ENCODE data around the gene FHAD1. TPM values are rescaled to one million over a fixed set of nuclear protein-coding genes. Genes with fewer than 3 reads are reported as not detected.
A peak's percentile ranks its signal among the peaks of the same experiment; 100 is the strongest.
"Not testable (repeated sequence)": the region's sequence is repeated elsewhere in the genome, so short reads cannot be mapped to it uniquely, and the experiment has no call there.

The FHAD1 gene
- total RNA-seq, 6 donors from 2014 or later = 2.0 to 45.8 (median 12.5) TPM

GRCh38 chr1:15303935-15304334 lies 56.9 kb downstream of the FHAD1 start:
- Histone ChIP-seq H3K9me3 (no peaks in the 10 kb centered on the region), H3K4me1 (peaks cover 0 to 5% (median 0%) of the 10 kb centered on the region in 4 donors), H3K4me3 (no peak overlapping the region), H3K36me3 (no peaks in the 10 kb centered on the region), H3K27me3 (no peaks in the 10 kb centered on the region), H3K27ac (no peak overlapping the region)
- no peak for ATAC-seq (ENCODE audit: low FRiP score in 2 of 2)
- TF ChIP-seq CTCF (IDR thresholded peaks at IDR 0.05) (no peak), EP300 (IDR thresholded peaks at IDR 0.05) (no peak), POLR2AphosphoS5 (IDR thresholded peaks at IDR 0.05) (no peak), POLR2A (IDR thresholded peaks at IDR 0.05) (no peak)
- 88 to 89% methylated on average over 6 of the region's 6 CpGs for WGBS, 2 donors
- DNase-seq = no peak

GRCh38 chr1:15304708-15305467 lies 57.9 kb downstream of the FHAD1 start:
- 28 to 40% methylated on average over 11 to 15 of the region's 15 CpGs for WGBS, 2 donors
- no peaks in the 10 kb centered on the region for H3K27me3 ChIP-seq
- no peaks in the 10 kb centered on the region for H3K9me3 ChIP-seq
- no peak overlapping the region for H3K4me3 ChIP-seq
- TF ChIP-seq POLR2AphosphoS5 (IDR thresholded peaks at IDR 0.05) (no peak), POLR2A (IDR thresholded peaks at IDR 0.05) (no peak), CTCF (IDR thresholded peaks at IDR 0.05) (peak; percentile 78 to 88 (median 84))
- ATAC-seq (ENCODE audit: low FRiP score in 2 of 2) = peak in 1 of 2 donors; percentile 55
- H3K27ac ChIP-seq = no peak overlapping the region
- peak in 1 of 2 donors; percentile 58 for DNase-seq
- peaks cover 0 to 5% (median 0%) of the 10 kb centered on the region in 4 donors for H3K4me1 ChIP-seq
- no peaks in the 10 kb centered on the region for H3K36me3 ChIP-seq

- no peaks in the 10 kb centered on the region for H3K9me3 ChIP-seq
- H3K4me1 ChIP-seq = peaks cover 0 to 5% (median 0%) of the 10 kb centered on the region in 4 donors
- WGBS, 2 donors = 90 to 94% methylated on average over 7 of the region's 7 CpGs
- H3K27me3 ChIP-seq = no peaks in the 10 kb centered on the region
- no peak for ATAC-seq (ENCODE audit: low FRiP score in 2 of 2)
- DNase-seq = no peak
- H3K36me3 ChIP-seq = no peaks in the 10 kb centered on the region
- H3K4me3 ChIP-seq = no peak overlapping the region
- TF ChIP-seq POLR2AphosphoS5 (IDR thresholded peaks at IDR 0.05) = no peak
- TF ChIP-seq EP300 (IDR thresholded peaks at IDR 0.05) = no peak
- TF ChIP-seq CTCF (IDR thresholded peaks at IDR 0.05) = no peak
- no peak for TF ChIP-seq POLR2A (IDR thresholded peaks at IDR 0.05)
- no peak overlapping the region for H3K27ac ChIP-seq
Observed at GRCh38 chr1:15305468-15305770, 58.4 kb downstream of the FHAD1 start.

- not testable (repeated sequence) for ATAC-seq (ENCODE audit: low FRiP score in 2 of 2); DNase-seq; H3K4me3 ChIP-seq; H3K9me3 ChIP-seq; H3K36me3 ChIP-seq; H3K27me3 ChIP-seq; H3K4me1 ChIP-seq; H3K27ac ChIP-seq
- WGBS, 2 donors = 67 to 100% methylated on average over 1 of the region's 1 CpG
Observed at GRCh38 chr1:15306352-15306751, 59.3 kb downstream of the FHAD1 start.

- 73 to 74% methylated on average over 1 of the region's 1 CpG for WGBS, 2 donors
- no peaks in the 10 kb centered on the region for H3K36me3 ChIP-seq
- TF ChIP-seq CTCF (IDR thresholded peaks at IDR 0.05) (no peak), POLR2AphosphoS5 (IDR thresholded peaks at IDR 0.05) (no peak)
- DNase-seq (no peak), ATAC-seq (ENCODE audit: low FRiP score in 2 of 2) (no peak)
- H3K27me3 ChIP-seq = no peaks in the 10 kb centered on the region
- H3K9me3 ChIP-seq = no peaks in the 10 kb centered on the region
- peaks cover 0 to 5% (median 0%) of the 10 kb centered on the region in 4 donors for H3K4me1 ChIP-seq
- H3K4me3 ChIP-seq = no peak overlapping the region
- H3K27ac ChIP-seq = no peak overlapping the region
Observed at GRCh38 chr1:15308135-15308534, 61.1 kb downstream of the FHAD1 start.

All from upper lobe of left lung (tissue), 6 donors.